G401 (cell line): Measurements from ENCODE around the gene SMG6. TPM values are rescaled to one million over a fixed set of nuclear protein-coding genes. Genes with fewer than 3 reads are reported as not detected.

Source experiments
- DNase-seq: peaks from one replicate; pipeline ENCODE4 v3.0.0-alpha.2; 2015; ENCODE audit warnings: low spot score
- in situ Hi-C: cut with HindIII; loops from 2 replicates; pipeline ENCODE4 v1.10.0; 2016; ENCODE audit warnings: low sequenced_read_pairs, mixed read lengths
- total RNA-seq: library from RNA; depleted of rRNA; stranded (reverse); fragments of >200 nt; shearing (Covaris generic); gene quantifications from 2 replicates; pipeline ENCODE4 v1.2.3, GENCODE V29; 2014

Gene SMG6
- total RNA-seq, 1 experiment from 2014 or later, result 17.6 TPM

DNA sequence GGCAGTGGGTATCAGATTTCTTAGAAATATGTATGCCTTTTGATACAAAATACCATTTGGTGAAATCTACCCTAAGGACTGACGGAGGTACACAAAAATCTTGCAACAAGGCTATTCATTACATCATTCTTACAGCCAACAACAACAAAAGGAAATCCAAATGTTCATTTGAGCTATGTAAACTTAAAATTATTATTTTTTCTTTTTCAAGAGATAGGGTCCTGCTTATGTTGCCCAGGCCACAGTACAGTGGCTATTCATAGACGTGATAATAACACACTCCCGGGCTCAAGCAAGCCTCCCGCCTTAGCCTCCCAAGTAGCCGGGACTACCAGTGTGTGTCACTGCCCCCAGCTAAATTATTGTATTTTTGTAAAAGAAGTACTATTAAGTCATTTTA lies 9.2 kb upstream of the SMG6 start:
- in situ Hi-C loops, result no loop called here
- no peak for DNase-seq

DNA sequence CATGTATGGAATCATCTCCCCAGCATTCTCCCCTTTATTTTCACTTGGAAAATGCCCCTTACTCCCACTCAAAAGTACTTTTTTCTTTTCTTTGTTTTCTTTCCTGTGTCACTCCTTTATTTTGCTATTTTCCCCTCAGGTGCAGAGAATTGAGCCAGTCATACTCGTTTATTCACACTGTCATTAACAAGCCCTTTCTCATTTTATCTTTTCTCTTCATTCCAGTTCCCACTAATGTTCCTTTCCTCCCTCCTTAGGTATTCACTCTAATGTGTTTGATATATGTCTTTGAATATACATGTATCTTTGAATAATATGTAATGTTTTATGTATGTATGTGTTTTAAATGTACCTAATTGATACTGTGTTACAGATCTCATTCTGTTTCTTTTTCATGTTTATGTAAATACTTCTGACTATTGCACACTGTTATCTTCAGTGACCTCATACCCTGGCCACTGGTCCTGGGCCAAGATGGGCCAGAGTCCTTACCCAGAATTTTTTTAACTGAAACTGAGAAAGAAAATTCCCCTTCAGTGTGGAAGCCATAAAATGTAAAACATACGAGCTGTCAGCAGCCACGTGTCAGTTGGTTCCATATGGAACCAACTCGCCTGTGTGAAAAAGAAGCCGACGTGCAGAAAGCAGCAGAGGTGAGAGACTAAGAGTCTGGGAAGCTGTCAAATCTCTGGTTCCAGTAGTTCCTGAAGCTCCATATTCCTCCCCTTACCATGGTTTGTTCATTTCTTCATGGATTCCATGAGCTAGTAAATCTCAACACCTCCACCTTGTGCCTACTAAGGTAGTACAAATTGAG lies 6.0 kb upstream of the SMG6 start:
- in situ Hi-C loops, result no loop called here
- DNase-seq, result no peak

DNA sequence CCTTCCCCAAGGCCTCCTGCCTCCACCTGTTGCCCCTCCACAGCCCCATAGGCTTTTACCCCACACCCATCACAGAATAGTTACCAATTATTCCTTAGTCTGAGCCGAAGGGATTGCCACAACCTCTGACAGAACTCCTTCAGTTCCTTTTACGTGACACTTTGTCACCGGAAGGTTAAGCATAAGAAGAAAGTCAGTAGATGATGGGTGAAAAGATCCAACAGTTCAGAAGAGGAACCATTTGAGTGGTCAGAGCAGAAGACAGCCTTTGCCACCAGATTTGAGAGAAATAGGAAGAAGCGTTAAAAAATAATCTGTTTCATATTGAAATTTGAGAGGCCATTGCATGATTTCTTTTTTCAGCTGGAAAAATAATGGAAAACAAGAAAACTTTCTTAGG lies 1.3 kb upstream of the SMG6 start:
- no peak for DNase-seq
- in situ Hi-C loops, result no loop called here

DNA sequence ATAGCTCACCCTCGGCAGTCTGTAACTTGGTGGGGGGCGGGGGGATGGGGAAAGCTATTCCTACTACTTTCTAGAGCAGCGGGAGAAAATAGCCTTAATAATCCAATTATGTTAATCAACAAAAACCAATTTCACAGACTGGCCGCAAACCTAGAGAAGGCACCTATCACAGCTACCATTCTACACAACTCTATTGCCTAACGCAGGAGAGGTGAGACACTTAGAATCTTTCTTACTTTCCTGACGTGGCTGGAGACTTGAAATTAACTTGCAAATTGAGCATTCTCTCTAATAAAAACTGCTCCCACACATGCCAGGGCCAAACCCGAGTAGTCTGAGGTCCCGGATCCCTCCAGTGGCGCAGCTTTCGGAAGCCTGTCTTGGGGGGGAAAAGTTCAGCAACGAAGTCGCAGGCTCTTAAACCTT lies 794 bp downstream of the SMG6 start:
- in situ Hi-C loops, result no loop called here
- peak; percentile 16 for DNase-seq

DNA sequence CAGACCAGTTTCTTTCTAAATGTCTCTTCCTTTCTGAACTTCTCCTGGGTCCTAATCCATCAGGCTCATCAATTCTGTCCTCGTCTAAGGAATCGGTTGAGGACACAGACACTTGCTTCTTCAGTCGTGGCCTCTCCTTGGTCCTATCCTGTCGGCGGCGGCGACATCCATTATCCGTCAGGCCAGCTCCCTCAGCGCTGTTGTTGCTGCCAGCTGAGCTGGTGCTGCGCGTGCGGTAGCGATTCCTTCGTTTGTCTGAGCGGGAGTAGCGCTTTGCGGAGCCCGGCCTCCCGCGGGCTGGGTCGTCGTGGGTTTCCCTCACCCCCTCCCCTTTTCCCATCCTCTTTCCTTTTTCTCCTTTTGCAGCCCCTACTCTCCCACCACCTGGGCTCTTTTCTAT lies 3.8 kb downstream of the SMG6 start:
- in situ Hi-C loops, result no loop called here

DNA sequence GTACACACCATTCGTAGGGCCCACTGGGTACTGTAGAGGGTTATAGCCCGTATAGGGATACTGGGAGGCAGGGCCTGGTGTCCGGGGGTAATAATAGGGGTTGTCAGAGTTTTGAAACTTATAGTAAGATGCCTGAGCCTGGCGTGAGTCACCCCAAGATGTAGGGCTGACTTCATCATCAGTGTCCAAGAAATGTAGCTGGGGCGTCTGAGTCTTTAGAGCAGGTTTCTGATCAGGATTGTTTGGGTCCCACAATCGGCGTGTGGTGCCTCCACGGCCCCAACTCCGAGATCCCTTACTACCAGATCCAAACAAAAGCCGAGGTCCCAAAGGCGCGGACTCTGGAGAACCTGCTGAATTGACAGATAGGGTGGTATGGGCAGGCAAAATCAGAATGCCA lies 4.4 kb downstream of the SMG6 start:
- DNase-seq, result no peak
- in situ Hi-C loops, result no loop called here

More for the DNA sequence above, 3.8 kb downstream of the SMG6 start:
- no peak for DNase-seq

DNA sequence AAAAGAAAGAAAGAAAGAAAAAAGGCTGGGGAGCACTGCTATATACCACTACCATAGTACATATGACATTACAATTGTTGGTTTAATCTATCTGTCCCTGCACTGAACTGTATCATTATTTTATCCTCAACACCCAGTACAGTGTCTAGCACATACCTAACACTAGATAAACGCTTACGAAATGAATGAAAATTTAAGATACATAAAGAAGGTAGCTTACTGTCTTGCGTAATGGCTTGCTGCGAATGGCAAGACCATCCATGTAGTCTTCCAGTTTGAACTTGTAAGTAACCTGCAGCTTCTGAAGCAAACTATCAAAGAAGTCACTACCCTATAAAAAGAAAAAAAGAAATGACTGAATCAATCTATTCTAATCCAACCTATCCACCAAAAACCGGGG lies 6.6 kb downstream of the SMG6 start:
- in situ Hi-C loops, result no loop called here
- no peak for DNase-seq

DNA sequence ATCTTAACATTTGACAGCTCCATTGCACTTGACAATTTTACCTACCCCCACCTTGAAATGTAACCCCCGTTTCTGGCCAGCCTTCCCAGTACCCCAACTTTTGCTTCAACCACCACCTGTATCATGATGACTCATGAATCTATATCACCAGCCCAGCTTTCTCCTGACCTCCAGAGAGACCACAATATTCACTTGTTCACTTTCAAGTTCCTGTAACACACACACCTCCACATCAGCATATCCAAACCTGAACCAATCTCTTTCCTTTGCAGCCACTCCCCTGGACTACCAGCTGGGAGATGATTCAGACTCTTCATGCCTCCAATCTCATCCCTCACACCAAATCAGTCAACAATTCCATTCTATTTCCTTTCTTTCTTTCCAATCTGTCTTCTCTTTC lies 8.0 kb downstream of the SMG6 start:
- in situ Hi-C loops, result no loop called here

DNA sequence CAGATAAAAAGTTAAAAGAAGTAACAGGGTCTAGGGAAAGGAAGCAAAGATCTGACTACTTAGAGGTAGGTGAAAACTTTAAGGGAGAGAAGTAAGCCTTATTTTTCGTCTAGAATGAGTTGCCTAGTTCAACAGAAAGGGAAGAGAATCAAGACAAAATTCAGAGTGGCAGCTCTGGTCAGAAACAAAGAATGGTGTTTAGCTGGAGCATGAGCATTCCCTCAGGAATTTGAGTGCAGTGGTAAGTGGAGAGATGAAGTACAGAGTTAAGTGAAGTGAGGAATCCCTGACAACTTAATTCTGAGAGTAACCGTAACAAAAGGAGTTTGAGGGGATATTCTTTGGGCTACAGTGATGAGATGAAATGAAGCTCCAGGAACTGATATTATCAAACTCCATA lies 11.5 kb downstream of the SMG6 start:
- no peak for DNase-seq
- in situ Hi-C loops, result no loop called here

More for the DNA sequence above, 8.0 kb downstream of the SMG6 start:
- DNase-seq, result no peak

DNA sequence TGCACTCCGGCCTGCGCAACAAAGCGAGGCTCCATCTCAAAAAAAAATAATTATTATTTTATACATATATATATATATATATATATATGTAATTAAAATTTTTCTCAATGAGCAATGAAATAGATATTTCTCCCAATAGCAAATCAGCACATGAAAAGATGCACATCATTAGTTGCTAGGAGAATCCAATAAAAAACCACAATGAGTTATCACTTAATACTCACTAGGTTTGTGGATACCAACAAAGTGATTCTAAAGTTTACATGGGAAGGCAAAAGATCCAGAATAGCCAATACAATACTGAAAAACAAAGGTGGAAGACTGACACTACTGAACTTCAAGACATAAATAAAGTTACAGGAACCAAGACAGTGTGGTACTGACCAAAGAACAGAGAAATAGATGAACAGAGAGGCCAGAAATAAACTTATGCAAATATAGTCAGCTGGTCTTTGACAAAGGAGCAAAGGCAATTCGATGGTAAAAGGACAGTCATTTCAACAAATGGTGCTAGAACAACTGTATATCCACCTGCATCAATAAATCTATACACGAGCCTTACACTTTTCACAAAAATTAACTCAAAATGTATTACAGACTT lies 13.6 kb downstream of the SMG6 start:
- DNase-seq, result no peak
- in situ Hi-C loops, result no loop called here

DNA sequence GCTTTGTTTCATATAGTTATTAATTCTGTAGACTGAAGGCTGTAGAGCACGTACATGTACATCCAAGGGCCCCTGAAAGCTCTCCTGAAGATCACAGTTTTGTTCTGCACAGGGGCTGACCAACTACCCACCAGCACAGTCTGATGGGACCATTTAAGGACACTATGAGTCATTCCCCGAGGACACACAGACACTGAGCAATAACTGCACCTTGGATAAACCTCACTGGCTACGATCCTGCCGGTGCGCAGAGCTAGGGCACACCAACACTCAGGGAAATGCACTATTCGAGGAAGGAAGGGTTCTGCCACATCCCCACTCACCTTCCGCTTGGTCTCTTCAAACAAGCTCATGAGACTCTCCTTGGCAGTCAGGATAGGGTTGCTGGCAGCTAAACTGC lies 20.3 kb downstream of the SMG6 start:
- in situ Hi-C loops, result no loop called here
- no peak for DNase-seq

DNA sequence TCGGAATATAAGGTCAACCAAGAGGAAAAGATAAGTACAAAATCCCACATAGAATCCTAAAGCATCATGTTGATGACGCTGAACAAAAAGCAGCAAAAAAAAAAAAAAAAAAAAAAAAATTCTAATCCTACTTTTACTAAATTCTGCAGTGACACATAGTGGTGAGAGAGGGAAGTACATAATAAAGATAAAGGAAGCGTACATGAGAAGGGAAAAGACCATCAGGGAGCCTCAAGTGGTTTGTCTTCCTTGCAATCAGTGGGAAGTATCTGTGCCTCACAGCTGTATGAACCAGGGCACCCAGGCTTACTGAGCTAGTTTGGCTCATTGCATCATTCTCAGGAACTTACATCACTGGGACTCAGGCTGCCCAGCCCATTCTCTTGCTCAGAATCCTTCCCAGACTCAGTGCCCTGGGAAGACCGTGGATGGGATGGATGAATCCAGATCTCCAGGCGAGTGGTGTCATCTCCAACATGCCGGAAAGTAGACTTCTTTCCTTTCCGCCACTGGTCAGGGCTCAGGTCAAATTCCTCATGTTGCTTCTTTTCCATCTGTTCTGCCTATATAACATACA lies 21.2 kb downstream of the SMG6 start:
- DNase-seq, result peak; percentile 65
- in situ Hi-C loops, result no loop called here

DNA sequence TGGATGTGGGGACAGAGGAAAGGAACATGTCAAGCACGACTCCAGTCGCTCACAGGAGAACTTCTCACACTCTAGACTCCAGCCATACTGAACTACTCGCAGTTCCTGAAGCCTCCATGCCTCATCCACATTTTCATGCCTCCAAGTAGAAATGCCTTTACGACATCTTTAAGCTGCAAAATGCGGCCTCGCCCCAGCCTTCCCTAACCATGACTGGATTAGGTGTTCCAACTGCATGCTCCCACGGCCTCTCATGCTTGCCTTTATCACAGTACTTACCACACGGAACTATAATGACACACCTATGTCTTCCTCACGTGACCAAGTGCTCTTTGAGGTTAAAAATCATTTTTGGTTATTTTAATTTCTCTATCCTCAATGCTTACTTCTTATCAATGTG lies 23.9 kb downstream of the SMG6 start:
- in situ Hi-C loops, result no loop called here
- DNase-seq, result no peak

DNA sequence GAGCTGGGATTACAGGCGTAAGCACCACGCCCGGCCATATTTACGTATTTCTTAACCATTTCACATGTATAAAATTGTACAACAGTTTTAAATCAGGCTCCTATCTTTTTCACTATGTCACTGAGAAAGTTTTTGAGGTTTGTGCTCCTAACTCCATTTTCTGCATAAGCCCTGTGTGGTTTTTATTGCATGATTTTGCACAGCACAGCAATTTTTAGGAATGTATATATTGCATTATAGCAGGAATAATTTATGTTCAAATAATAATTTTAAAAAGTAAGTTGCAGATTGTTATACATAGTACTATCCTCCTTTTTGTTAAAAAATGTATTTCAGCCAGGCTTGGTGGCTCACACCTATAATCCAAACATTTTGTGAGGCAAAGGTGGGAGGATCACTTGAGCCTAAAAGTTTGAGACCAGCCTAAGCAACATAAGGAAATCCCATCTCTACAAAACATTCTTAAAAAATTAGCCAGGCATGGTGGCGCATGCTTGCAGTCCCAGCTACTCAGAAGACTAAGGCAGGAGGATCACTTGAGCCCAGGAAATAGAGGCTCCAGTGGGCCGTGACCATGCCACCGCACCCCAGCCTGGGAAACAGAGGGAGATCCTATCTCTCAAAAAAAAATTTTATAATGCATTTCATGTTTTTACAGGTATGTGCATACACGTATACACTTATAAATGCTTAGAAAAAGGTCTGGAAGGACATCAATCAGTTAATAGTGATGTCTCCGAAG lies 26.0 kb downstream of the SMG6 start:
- no peak for DNase-seq
- in situ Hi-C loops, result no loop called here

DNA sequence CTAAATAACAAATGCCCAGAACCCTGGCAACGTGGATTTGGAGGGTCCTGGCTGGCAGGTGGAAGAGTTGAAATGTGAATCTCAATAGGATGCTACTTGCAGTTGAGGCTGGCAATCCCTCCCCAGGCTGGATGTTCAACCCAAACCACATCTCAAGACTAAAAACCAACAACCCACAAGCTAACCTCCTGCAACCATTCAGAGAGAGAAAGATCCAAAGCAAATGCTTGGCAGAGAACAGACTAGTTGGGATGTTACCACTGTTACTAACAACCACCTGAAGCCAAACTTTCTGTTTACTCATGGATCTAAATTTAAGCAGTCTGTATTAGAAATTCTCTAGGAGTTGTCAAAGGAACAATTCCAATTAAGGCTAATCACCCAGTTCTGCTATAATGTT lies 27.9 kb downstream of the SMG6 start:
- DNase-seq, result no peak
- in situ Hi-C loops, result no loop called here

DNA sequence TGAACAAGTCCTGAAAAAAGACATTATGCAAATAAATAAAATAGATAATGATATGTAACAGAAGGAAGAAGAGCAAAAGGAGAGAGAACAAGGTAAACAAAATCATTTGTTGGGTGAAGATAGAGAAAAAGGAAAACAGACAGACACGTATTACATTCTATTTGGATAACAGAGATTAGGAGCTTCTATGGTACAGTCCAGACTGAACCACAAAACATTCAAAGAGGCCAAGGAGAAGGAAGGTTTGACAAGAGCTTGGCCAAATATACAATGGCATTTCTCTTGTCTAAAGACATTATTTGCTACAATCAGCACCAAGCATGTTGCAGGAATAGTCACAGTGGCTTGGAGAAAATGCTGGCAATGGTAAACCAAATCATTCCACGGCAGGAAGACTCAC lies 29.2 kb downstream of the SMG6 start:
- DNase-seq, result no peak
- in situ Hi-C loops, result no loop called here

DNA sequence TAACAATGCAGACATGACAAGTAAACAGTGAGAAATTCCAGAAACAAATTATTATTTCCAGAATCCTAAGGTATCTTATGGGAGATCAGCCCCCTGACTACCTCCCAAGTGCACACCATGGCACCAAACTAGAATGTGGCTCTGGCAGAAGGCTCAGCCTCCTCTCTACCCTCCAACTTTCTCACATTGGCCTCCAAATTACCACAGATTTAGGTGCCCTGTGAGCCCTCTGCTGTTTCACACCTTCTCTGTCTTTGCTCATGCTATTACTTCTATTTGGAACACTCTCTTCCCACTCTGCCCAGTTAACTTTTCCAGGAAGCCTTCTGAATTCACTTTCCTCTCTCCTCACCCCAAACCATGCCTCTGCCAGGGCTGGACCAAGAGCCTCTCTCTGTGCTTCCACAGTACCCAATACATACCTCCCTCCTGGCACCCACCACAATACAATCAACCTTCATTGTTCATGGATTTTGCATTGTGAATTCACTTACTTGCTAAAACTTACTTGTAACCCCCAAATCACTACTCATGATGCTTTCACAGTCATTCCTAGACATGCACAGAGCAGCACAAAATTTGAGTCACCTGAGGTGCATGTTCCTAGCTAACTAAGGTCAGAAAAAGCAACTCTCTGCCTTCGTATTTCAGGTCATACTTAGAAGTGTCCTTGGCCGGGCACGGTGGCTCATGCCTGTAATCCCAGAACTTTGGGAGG lies 31.4 kb downstream of the SMG6 start:
- DNase-seq, result no peak
- in situ Hi-C loops, result no loop called here

DNA sequence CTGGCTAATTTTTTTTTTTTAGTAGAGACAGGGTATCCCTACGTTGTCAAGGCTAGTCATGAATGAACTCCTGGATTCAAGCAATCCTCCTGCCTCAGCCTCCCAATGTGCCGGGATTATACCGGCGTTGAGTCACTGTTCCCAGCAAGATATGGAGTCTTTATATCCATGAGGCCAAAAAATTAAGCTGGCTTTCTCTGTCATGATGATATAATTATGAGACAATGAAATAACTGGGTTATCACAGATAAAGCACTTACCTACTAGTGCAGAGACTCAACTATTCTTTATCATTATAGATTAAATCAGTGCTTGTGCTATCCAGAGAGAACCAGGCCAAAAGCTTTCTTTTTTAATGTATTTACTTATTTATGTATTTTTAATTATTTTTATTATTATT lies 36.2 kb downstream of the SMG6 start:
- no peak for DNase-seq
- in situ Hi-C loops, result no loop called here

DNA sequence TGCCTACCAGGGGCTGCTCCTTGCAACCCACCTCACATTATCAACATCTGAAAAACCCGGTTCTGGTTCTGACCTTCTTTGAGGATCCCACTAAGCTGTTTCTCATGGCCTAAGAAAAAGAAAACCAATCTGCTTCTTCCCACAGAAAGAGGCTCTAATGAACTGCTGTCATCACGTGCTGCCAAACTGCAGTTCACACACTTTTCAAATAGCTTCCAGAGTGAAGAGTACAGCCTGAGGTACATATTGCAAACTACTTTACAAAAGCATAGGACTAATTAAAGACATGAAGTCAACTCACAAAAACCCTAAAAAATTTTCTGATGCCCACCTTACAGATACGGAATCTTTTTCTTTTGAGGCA lies 36.7 kb downstream of the SMG6 start:
- DNase-seq, result no peak
- in situ Hi-C loops, result no loop called here
